Stimulated activated CD8-positive, alpha-beta memory T cell treated with anti-CD3 and anti-CD28 coated beads, Interleukin-12 subunit alpha, Interleukin-12 subunit beta, amount 100 ng/mL, for 1 hour (primary cell): ENCODE measurements around the gene TRIP4.

Experiments used
- DNase-seq: peaks from one replicate; pipeline ENCODE4 v3.0.0-alpha.2; 2020; ENCODE audit warnings: low read depth

TRIP4 gene

DNA sequence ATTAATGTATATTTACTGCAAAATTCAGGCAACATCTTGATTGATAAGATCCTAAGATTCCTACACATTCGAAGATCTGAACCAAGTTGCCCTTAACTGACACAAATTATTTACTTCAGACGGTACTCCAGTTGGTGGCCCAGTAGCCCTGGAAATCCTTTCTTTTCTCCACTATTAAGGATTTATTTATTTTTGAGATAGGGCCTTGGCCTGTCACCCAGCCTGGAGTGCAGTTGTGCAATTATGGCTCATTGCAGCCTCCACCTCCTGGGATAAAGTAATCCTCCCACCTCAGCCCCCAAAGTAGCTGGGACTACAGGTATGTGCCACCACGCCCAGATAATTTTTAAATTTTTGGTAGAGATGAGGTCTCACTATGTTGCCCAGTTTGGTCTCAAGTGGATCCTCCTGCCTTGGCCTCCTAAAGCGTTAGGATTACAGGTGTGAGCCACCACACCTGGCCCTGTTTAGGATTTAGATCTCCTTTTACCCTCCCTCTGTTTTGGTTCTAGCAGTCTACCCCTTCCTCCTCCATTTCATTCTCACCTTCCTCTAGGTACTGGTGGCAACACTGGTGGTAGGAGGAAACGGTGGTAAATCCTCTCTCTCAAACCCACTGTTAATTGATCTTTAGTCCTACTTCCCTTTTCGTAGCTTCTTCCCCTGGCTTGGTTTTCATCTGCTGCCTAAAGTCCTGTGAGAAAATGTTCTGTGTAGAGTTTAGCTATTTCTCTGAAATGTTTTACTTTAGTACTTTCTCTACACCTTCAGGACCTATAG, 60.1 kb downstream of the TRIP4 start:
- no peak for DNase-seq

DNA sequence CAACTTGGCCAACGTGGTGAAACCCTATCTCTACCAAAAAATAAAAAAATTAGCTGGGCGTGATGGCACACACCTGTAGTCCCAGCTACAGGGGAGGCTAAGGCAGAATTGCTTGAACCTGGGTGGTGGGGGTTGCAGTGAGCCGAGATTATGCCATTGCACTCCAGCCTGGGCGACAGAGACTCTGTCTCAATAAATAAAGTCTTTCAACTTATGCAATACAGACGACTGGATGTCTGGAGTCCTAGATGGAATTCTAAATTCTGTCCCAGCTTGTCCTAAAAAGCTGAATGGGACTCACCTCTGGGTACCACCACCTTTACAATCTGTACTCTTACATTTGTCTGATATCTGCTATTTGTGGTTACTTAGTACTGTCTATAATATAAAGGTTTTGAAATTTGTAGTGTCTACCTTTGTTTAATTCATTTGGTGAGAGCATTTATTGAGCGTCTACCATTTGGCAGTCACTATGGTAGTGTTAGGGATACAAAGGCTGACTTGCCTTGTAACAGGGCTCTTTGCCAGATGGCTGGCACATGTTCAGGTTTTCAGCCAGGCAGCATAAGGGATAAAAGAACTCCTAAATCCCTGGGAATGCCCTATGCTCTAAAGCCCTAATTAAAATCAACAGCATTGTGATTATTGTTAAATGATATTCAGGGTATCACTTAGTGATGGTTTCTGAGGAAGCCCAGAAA, 65.5 kb downstream of the TRIP4 start:
- no peak for DNase-seq

DNA sequence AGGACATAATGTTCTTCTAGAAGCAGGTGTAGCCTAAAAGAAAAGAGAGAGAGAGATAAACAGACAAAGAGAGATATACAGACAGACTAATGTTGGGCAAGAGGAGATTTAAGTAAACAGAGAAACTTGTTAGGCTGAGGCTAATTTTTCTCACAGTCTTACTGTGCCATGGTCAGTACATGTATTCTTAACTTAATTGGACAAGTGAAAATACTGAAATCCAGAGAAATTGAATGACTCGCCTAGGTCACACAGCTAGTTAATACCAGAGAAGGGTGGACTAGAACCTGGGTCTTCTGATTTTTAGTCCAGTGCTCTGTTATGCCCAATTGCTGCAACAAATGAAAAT, 66.0 kb downstream of the TRIP4 start:
- DNase-seq, result no peak

DNA sequence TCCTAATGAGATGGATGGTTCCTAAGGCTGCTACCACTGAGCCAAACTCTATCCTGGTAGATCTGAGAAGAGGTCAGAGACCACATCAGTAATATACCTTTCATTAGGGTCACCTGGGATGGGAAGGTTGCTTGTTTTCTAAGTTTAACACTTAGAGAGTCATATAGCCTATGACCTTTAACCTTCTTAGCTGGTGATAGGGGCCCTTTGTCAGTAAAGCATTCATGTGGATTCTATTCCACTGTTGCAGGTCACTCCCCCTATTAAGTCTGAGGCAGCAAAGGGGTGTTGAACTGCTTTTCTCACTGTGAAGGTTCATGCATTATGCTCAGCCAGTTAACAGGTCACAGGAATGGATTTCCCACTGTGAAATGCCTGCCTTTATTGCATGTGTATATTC, 66.6 kb downstream of the TRIP4 start:
- no peak for DNase-seq

DNA sequence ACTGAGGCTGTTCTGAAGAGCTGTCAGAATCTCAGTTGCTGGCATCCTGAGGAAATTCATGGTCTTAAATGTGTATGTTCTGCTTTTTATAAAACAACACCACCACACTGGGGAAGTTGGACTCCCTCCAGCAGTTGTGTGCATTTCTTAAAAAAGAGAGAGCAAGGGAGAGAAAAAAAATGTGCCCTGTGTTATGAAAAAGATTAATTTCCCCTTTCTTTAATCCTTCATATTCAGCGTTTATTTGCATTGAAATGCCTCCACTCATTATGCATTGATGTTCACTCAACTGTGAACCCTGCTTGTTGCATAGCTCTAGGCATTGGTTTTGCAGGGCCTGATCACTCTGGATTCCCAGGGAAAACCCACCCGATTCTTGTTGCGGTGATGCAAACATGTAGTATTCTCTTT, 68.3 kb downstream of the TRIP4 start:
- no peak for DNase-seq

DNA sequence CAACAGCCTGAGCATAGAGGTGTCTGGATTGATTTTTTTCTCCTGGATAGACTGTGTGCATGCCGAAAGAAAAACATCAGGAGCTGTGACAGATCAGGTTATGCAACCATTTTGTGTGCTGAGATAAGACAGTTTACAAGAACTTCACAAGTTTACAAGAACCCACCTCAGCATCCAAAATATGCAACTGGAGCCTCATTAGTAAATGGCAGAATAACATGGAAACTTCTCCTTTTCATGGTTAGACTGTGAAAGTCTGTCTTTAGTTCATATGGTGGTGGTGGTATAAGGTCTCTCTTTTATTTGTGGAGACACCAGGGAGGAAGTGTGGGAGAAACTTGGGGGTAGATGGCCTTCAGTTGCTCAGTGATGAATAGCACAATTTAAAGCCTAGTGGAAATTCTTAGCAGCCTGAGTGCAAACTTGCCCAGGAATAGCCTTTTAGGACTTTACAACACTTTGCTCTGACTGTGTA, 69.0 kb downstream of the TRIP4 start:
- DNase-seq, result no peak

DNA sequence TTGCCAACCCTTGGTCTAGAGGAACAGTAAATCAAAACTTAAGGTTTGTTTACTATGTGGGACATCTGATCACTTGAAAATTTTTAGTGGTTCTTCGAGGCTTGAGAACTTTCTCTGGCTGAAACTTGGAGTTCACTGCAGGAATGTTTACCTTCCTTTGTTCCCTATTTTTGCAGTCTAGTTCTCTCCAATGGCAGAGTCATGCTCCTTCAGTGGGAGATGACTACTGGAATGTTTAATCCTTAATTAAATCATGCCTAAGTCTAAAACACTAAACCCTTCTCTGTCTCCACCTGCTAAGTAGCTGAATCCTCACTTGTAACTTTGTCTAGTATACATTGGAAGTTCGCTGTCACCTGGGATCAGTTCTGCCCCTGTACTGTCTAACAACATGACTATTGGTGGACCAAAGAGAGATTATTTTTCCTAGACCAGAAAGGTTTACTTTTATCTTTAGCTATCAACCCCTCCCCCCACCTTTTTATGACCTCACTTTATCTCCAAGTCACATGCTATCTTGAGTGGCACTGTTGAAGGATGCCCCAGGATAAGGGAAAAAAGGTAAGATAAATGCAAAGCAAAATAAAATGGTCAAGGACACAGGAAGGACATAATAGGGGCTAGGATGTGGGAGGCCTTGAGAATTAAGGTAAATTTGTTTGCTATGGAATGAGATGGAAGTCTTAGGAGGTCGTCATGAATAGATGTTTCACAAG, 71.6 kb downstream of the TRIP4 start:
- DNase-seq, result no peak

DNA sequence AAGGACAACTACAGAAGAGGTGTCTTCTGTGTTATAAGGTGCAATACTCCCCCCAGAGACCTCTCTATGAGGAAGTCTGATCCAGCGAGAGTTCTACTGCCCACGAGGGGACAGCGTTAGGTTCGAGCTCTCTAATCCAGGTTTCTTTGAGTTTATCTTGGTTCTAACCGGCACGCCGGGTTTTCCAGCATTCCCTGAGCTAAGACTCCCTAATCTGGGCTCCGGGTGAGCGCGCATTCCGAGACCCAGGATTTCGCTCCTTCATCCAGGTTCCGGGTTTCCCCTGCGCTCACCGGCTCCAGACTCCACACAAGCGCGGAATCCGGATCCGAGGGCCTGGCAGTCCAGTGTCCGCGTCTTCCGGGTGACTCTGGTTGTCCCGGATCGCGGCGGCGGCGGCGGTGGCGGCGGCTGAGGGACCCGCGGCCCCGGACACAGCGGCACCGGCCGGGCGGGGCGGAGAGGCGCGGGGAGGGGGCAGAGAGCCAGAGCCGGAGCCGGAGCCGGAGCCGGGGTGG, 72.6 kb downstream of the TRIP4 start, which contains the start of gene ZNF609:
TSS of gene ZNF609 (plus strand) at position 373 of the 518 bp plus-strand sequence. CDS start 38,842 bp downstream, outside the sequence.
- DNase-seq, result peak; percentile 79

DNA sequence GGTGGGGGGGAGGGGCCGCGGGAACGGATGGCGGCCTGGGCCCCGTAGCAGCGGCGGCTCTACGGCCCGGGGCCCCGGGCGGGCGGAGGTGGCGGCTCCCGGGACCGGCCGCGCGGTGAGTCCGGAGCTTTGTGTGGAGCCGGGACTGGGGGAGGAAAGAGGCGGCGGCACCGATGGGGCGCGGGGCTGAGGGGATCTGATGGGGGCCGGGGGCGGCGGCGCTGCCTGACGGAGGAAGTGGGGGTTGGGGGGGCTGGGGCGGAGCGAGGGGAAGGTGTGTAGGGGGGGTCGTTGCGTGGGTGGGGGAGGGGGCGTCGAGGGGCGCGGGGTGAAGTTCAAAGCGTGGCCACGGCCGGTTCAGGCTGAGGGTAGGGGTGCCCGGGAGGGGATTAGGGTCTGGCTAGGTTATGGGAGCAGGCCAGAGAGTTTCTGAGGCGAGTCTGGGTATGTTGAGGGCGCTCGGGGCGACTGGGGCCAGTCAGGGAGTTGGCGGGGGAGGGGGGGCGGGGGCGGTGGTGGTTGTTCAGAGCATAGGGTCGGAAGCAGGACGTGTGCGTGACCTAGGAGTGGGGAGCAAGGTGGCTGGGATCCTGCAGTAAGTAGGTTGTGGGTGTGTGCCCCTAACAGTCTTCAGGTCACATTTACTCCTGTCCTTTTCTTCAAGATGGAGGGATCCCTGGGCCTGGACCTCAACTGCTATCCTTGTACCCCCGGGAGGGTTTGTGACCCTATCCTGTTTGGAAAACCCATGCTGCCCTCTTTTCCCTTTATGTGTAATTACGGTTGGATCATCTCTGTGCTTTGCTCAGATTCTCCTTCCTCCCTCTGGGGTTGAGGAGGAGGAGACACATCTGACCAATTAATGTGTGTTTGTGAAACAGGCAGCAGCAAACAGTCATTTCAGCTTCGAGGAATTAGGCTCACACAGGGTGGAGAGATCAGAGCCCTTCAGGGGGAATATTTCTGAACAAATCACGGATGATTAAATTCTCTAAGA, 73.4 kb downstream of the TRIP4 start:
- DNase-seq, result no peak

DNA sequence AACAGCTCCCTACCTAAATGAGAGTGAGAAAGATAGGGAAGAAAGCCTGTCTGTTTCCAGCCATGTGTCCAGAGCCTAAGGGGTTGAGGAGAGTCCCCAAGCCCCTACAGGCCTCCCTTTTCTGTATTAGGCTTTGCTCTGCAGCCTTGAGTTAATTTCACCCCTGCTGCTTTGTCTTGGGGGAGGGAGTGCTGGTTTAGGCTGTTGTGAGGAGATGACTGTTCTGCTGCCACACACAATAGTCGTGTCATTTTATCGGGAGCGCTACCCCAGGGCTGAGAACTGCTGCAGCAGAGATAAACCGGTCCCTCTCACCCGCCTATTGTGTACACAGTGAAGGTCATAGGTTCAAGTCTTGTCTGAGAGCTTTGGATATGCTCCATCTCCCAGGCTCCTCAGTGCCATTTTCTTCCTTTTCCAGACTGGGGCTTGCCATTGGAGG, 74.1 kb downstream of the TRIP4 start:
- DNase-seq, result no peak

DNA sequence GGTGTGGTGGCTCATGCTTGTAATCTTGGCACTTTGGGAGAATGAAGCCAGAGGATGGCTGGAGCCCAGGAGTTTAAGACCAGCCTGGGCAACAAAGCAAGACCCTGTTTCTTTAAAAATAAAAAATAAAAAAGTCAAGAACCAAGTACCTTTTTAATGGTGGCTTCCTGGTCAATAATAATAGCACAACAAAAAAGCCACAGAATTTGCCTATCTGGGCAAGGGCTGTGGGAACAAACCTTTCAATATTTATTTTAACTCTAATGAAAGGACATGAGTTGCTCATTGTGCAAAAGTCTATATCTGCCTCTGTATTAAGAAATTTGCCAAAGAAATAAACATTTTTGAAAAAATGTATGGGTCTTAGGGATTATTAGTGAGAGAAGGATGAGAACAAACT, 74.9 kb downstream of the TRIP4 start:
- no peak for DNase-seq

DNA sequence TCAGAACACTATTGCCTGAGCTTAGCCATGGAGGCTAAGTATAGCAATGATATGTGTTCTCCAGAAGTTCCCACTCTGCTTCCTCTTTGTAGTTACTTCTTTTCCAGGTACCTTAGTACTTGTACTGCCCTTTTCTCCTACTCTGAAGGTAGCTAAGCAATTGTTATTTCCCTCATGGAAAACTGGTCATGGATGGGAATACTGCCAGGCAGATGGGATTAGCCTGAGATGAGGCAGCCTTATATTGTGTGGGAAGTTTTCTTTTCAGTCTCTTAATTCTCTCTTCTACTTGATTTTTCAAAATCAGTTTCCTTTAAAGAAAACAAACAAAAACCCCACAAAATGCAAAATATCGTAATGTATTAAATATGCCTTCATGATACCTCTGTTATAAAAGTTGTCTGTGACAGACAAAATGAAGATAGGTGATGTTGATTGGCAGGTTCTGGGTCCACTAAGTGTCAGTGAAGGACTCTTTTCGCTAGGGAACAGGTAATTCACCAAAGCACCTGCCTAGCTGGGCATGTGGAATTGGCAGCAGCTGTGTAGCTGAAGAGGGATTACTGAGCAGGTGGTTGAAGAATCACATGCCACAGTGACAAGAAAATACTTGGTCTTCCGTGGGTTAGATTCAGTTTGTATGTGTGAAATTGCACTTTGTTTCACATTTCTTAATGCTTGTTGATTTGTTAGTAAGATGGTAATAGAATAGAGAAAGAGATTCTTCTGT, 76.8 kb downstream of the TRIP4 start:
- no peak for DNase-seq

DNA sequence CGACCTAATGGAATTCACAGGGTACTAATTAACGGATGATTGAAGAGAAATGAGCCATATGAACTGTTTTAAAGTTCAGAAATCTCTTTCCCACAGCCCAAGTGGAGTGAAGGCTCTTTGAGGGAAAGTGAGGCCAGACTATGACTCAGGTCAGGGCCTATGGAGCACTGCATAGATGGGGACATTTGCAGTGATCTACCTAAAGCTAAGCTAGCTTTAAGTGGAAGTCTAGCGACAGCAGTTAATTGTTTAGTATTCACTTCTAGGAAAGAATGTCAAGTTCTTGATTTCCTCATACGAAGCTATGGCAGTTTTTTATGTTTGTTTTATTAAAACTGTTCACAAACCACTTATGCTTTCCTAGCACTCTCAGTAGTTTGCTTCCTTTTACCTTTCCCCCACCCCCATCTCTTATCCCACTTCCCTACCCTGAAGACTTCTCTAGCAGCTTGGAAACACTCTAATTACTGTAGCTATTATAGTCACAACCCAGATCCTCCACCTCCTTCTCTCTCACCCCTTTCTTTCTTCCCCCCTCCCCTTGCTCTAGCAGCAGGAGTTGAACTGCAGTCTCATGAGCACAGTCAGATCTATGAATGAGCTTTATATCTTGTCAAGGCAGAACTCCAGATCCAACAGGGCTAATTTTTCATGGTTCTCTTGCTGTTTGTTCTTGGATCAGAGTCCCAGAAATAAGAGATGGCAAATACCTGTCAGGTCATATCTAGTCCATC, 78.9 kb downstream of the TRIP4 start:
- no peak for DNase-seq

DNA sequence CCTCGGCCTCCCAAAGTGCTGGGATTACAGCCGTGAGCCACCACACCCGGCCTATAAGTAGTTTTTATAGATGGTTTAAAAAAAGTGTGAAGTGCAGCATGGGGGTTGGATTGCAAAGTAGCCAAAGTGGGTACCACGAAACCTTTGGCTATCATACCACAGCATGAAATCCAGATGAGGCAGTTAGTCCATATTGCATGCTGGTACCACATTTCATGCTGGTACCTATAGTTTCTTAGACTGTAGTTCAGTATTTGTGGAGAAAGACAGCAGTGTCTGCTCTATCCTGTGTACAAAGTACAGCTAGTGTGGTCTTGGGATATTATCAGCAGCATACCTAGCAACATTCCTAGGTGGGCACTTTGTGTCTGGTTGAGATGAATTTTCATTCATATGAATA, 84.5 kb downstream of the TRIP4 start:
- DNase-seq, result no peak

DNA sequence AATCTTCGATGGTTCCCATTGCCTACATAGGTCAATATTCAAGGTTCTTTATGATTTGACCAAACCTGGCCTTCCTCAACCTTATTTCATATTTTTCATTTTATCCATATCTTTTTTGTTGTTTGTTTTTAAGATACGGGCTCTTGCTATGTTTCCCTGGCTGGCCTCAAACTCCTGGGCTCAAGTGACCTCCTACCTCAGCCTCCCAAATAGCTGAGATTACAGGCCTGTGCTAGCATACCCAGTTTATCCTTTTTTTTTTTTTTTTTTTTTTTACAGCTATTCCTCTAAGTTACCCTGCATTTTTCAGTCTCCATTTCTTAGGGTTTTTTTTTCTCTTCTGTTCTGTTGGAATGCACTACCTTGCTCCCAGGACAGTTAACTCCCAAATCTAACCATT, 87.2 kb downstream of the TRIP4 start:
- no peak for DNase-seq

DNA sequence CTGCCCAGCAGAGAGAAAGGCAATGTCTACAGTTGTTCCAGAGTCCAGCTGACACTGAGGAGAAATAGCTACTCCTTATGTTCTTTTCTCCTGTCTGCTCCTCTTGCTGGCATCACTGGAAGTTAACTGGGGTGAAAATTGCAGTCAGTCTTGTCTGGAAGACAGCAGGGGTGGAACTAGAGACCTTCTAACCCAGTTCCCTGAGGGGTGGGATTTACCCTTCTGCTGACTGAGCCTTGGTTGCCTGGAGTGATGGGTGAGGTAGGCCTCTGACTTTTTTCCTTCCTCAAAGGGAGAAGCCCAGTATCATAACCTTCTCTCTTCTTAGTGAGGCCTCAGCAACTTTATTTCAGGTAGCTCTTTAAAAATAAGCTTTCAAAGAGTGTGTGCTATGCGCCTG, 88.9 kb downstream of the TRIP4 start:
- DNase-seq, result no peak

DNA sequence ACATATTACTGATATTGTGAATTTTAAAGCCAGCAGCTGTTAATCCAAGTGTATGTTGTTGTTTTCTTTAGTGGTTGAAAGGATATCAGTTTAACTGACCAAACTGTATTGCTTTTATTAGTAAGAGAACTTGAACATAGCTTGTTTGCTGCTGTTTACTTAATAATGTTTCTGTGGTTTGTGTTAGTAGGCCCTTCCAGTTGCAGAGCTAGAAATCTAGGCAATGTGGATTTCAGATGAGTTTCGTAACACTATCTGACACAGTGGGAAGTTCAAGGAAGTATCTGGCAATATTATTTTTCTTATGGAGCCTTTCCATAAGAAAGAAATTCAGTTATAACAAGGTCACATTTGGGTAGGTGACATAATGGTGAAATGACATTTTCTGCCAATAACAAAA, 91.2 kb downstream of the TRIP4 start:
- DNase-seq, result no peak

DNA sequence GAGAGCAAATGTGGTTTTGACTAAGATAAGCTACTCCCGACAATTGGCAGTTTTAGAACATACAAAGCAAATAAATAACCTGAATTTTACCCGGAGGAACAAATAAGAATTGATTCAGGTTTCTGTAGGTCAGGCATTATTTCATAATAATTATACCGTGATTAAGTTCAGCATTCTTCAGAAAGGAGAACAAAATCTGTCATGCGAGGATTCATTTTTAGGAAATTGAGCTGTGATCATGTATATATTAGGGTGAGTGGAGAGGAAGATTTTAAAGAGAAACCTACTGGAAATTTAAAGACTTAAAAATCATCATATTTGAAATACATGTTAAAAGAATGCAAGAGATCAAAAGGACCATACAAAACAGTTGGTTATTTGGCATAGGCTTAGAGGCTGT, 93.3 kb downstream of the TRIP4 start:
- no peak for DNase-seq

DNA sequence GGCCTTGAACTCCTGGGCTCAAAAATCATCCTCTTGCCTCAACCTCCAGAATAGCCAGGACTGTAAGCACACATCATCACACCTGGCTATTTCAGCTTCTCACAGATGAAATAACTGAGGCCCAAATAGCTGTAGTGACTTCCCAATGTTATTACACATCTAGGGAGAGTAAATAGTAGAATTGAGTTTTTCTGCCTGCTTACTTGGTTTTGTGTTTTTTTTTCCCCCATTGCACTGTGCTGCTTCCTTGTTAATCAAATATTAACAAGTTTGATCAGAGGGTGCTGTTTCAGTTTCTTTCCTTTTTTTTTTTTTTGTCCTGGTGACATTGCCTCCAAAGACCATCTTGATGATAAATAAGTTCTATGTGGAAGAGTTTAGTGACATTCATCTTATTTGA, 96.1 kb downstream of the TRIP4 start:
- no peak for DNase-seq

DNA sequence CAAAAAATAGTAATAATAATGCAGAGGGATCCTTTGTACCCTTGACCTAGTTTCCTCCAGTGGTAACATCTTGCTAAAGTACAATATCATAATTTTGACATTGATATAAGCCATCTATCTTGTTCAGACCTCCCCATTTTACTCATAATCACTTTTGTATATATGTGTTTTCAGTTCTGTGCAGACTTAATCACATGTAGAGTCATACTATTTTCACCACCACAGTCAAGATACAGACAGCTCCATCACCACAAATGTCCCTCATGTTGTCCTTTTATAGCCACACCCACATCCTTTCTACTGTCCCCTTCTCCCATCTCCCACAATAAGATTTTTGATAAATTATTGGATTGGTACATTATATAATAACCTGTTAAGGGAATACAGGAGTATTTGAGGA, 98.2 kb downstream of the TRIP4 start:
- no peak for DNase-seq
